ENCODE results near the gene PPP6R2. TPM values are rescaled to one million over a fixed set of nuclear protein-coding genes. Genes with fewer than 3 reads are reported as not detected.

The PPP6R2 gene
- total RNA-seq, 1 donor from 2014 or later: 49.3 TPM

DNA sequence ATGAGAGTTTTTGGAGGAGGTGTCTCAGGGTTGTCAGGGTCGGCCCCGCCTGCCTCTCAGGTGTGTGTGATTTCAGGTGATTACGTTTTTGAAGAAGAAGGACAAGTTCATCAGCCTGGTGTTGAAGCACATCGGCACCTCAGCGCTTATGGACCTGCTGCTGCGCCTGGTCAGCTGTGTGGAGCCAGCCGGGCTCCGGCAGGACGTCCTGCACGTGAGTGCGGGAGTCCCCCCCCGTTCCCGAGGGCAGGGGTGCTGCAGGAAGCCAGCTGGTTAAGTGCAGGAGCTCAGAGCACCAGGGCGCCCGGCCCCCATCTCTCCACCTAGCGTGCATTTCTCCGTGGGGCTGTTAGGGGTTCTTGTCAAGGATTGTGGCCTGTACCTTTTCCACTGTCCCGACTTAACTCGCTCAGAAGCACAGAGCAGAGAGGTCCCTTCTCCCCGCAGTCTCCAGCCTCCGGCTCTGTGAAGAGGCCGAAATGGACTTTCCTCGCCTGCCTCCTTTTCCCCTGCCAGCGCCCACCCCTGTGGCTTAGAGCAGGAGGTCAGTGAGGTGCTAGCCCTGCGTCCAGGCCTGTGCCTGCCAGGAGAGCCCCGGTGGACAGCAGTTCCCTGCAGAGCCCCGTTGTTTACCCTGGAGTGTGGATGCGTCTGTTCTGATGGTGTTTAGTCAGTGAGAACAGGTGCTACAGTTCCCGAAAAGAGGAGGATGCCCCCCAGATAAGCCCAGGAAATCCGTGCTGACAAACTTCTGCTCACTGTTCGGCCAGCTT is 71.5 kb downstream of the PPP6R2 start:
- no peak overlapping the region for H3K4me3 ChIP-seq (ENCODE audit: low read depth, low read length)
- TF ChIP-seq, protein P1, sequence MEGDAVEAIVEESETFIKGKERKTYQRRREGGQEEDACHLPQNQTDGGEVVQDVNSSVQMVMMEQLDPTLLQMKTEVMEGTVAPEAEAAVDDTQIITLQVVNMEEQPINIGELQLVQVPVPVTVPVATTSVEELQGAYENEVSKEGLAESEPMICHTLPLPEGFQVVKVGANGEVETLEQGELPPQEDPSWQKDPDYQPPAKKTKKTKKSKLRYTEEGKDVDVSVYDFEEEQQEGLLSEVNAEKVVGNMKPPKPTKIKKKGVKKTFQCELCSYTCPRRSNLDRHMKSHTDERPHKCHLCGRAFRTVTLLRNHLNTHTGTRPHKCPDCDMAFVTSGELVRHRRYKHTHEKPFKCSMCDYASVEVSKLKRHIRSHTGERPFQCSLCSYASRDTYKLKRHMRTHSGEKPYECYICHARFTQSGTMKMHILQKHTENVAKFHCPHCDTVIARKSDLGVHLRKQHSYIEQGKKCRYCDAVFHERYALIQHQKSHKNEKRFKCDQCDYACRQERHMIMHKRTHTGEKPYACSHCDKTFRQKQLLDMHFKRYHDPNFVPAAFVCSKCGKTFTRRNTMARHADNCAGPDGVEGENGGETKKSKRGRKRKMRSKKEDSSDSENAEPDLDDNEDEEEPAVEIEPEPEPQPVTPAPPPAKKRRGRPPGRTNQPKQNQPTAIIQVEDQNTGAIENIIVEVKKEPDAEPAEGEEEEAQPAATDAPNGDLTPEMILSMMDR (conservative IDR thresholded peaks at IDR 0.05; ENCODE audit: low read depth, low read length): no peak
- no peak for DNase-seq (ENCODE audit: low read depth)

GRCh38 chr22:50415426-50415825 is 72.3 kb downstream of the PPP6R2 start:
- no peak for DNase-seq (ENCODE audit: low read depth)
- TF ChIP-seq, protein P1 (conservative IDR thresholded peaks at IDR 0.05; ENCODE audit: low read depth, low read length): no peak

DNA sequence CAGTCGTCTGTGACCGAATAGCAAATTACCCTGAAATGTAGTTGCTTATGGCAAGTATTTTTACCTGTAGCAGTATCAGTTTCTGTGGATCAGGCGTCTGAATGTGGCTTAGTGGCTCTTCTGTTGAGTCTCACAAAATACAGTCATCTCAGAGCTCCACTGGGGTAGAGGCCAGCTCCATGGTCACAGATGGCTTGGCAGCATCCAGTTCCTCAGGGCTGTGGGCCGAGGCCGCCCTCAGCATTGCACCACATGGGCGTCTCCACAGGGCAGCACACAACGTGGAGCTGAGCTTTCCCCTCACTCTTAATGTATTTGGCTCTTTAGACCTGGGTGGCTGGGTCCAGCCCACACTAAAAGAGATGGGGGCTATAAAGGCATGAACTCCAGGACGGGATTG is 73.9 kb downstream of the PPP6R2 start:
- no peak overlapping the region for H3K4me3 ChIP-seq (ENCODE audit: low read depth, low read length)
- no peak for DNase-seq (ENCODE audit: low read depth)
- TF ChIP-seq, protein P1 (conservative IDR thresholded peaks at IDR 0.05; ENCODE audit: low read depth, low read length): no peak

More at GRCh38 chr22:50415426-50415825, 72.3 kb downstream of the PPP6R2 start:
- no peak overlapping the region for H3K4me3 ChIP-seq (ENCODE audit: low read depth, low read length)

DNA sequence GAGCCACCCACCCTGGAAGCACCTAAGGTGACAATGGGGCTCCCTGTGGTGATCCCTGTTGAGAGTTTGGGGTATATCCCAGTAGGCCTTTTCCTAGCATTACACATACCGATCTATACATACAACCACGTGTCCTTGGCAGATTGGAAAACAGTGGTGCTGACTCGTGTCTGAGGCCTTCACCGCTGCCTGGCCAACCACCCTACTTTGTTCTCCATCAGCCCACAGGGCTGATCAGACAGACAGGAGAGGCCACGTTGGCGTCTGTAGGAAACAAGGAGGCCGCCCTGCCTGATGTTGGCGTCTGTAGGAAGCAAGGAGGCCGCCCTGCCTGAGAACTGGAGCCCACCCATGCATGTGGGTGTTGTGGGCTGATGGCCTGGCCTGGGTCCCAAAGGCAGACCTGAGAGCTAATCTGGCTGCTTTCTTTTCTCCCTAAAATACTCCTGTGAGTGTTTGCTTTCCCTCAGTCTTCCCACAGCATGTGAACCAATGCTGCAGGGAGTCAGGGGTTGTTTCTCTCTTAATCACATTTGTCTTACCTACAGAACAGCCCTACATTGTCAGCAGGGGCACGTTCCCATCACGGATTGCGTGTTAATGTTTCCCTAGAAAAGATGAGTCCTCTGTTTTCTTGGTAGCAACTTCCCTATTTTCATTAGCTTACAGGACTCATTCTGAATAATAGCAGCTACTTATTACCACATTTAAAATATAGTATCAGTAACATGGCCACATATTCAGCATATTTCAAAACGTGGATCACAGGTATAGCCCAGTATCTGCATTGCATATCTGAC is 74.5 kb downstream of the PPP6R2 start:
- DNase-seq (ENCODE audit: low read depth): no peak
- TF ChIP-seq, protein P1 (conservative IDR thresholded peaks at IDR 0.05; ENCODE audit: low read depth, low read length): no peak
- no peak overlapping the region for H3K4me3 ChIP-seq (ENCODE audit: low read depth, low read length)

DNA sequence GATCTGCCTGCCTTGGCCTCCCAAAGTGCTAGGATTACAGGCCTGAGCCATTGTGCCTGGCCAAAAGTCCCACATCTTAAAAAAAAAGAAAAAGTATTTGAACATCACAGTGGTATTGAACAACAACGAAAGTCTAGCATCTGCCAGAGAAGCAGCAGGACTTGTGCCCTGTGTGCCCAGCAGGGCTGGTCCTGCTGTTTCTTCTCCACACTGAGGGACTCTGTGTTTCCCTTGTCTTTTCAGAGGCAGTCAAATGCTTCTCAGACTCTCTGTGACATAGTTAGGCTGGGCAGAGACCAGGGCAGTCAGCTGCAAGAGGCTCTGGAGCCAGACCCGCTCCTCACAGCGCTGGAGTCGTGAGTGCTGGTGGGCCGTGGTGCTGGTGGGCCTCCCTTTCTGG is 75.5 kb downstream of the PPP6R2 start:
- no peak overlapping the region for H3K4me3 ChIP-seq (ENCODE audit: low read depth, low read length)
- DNase-seq (ENCODE audit: low read depth): no peak
- TF ChIP-seq, protein P1 (conservative IDR thresholded peaks at IDR 0.05; ENCODE audit: low read depth, low read length): no peak

DNA sequence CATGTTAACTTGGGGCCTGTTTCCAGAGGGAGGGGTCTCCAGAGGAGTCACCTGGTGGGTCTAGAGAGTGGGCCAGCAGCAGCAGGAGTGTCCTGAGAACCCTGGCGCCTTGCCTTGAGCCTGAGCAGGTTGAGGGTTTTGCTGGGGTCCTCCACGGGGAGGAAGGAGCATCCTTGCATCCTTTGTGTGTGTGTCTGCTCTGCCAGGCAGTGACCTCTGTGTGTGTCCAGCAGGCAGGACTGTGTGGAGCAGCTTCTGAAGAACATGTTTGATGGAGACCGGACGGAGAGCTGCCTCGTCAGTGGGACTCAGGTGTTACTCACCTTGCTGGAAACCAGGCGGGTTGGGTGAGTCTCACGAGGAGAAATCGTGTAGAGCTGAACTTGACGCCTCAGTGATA is 76.0 kb downstream of the PPP6R2 start:
- no peak overlapping the region for H3K4me3 ChIP-seq (ENCODE audit: low read depth, low read length)
- DNase-seq (ENCODE audit: low read depth): no peak
- TF ChIP-seq, protein P1 (conservative IDR thresholded peaks at IDR 0.05; ENCODE audit: low read depth, low read length): no peak
